Upper lobe of right lung (tissue), 1 donor: Measurements from ENCODE around the gene PGBD5. TPM values are rescaled to one million over a fixed set of nuclear protein-coding genes. Genes with fewer than 3 reads are reported as not detected.

ENCODE experiments used
- ATAC-seq: fragments of 200-7000 bp; cut with Tn5 transposase; one replicate; pipeline ENCODE4 v1.9.1; 2020; ENCODE audit warnings: mild to moderate bottlenecking, moderate library complexity
- DNase-seq: peaks from one replicate; pipeline ENCODE4 v3.0.0-alpha.2; 2020
- H3K27ac ChIP-seq: fragments of 200-600 bp; one replicate; pipeline ENCODE4 v1.8.0; 2022
- H3K27me3 ChIP-seq: fragments of 200-600 bp; one replicate; pipeline ENCODE4 v1.8.0; 2022; ENCODE audit warnings: mild to moderate bottlenecking
- H3K36me3 ChIP-seq: fragments of 200-600 bp; one replicate; pipeline ENCODE4 v1.8.0; 2022
- H3K4me1 ChIP-seq: fragments of 200-600 bp; one replicate; pipeline ENCODE4 v1.8.0; 2022
- H3K4me3 ChIP-seq: fragments of 200-600 bp; one replicate; pipeline ENCODE4 v1.8.0; 2022; ENCODE audit warnings: mild to moderate bottlenecking
- H3K9me3 ChIP-seq: fragments of 200-600 bp; one replicate; pipeline ENCODE4 v1.8.0; 2022
- intact Hi-C: fragments of 100-400 bp; cut with DNase I; formaldehyde crosslinking; loops from one replicate; pipeline ENCODE4 v1.11.0; 2022
- total RNA-seq: library from RNA; stranded (reverse); fragmentation: NEBNext Ultra II Directional; extraction: Animal tissue kit (Norgen Biotek cat#: 25700); gene quantifications from one replicate; pipeline ENCODE4 v1.2.1, GENCODE V29; 2021
- TF ChIP-seq, protein P1 (sequence below): fragments of 200-600 bp; IDR thresholded peaks from one replicate; pipeline ENCODE4 v1.8.0; 2022; ENCODE audit warnings: antibody characterized with exemption
- donor health status: DM: no; HTN: yes; CAD: no; lungs with severe emphysema.

PGBD5 gene
- total RNA-seq, 1 donor from 2014 or later = 5.1 TPM

GRCh38 chr1:230307213-230307612 is 118.9 kb downstream of the PGBD5 start:
- DNase-seq (no peak), ATAC-seq (no peak)
- intact Hi-C loops = no loop called here
- no peak overlapping the region for H3K27ac ChIP-seq
- no peaks in the 10 kb centered on the region for H3K36me3 ChIP-seq
- no peaks in the 10 kb centered on the region for H3K4me1 ChIP-seq
- no peak overlapping the region for H3K4me3 ChIP-seq
- H3K27me3 ChIP-seq = no peaks in the 10 kb centered on the region
- no peaks in the 10 kb centered on the region for H3K9me3 ChIP-seq
- TF ChIP-seq, protein P1, sequence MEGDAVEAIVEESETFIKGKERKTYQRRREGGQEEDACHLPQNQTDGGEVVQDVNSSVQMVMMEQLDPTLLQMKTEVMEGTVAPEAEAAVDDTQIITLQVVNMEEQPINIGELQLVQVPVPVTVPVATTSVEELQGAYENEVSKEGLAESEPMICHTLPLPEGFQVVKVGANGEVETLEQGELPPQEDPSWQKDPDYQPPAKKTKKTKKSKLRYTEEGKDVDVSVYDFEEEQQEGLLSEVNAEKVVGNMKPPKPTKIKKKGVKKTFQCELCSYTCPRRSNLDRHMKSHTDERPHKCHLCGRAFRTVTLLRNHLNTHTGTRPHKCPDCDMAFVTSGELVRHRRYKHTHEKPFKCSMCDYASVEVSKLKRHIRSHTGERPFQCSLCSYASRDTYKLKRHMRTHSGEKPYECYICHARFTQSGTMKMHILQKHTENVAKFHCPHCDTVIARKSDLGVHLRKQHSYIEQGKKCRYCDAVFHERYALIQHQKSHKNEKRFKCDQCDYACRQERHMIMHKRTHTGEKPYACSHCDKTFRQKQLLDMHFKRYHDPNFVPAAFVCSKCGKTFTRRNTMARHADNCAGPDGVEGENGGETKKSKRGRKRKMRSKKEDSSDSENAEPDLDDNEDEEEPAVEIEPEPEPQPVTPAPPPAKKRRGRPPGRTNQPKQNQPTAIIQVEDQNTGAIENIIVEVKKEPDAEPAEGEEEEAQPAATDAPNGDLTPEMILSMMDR = no peak

GRCh38 chr1:230306169-230306568 is 120.0 kb downstream of the PGBD5 start:
- no peaks in the 10 kb centered on the region for H3K9me3 ChIP-seq

GRCh38 chr1:230303822-230304221 is 122.3 kb downstream of the PGBD5 start:
- H3K27me3 ChIP-seq = no peaks in the 10 kb centered on the region
- no peaks in the 10 kb centered on the region for H3K4me1 ChIP-seq
- H3K4me3 ChIP-seq = no peak overlapping the region
- intact Hi-C loops = no loop called here
- ATAC-seq (peak; percentile 13), DNase-seq (no peak)
- no peaks in the 10 kb centered on the region for H3K36me3 ChIP-seq
- TF ChIP-seq, protein P1 = no peak
- no peak overlapping the region for H3K27ac ChIP-seq
- H3K9me3 ChIP-seq = no peaks in the 10 kb centered on the region

More at GRCh38 chr1:230306169-230306568, 120.0 kb downstream of the PGBD5 start:
- DNase-seq (no peak), ATAC-seq (no peak)
- intact Hi-C loops = no loop called here
- Histone ChIP-seq H3K27ac (no peak overlapping the region), H3K4me1 (no peaks in the 10 kb centered on the region), H3K27me3 (no peaks in the 10 kb centered on the region), H3K36me3 (no peaks in the 10 kb centered on the region), H3K4me3 (no peak overlapping the region)
- TF ChIP-seq, protein P1 = no peak

DNA sequence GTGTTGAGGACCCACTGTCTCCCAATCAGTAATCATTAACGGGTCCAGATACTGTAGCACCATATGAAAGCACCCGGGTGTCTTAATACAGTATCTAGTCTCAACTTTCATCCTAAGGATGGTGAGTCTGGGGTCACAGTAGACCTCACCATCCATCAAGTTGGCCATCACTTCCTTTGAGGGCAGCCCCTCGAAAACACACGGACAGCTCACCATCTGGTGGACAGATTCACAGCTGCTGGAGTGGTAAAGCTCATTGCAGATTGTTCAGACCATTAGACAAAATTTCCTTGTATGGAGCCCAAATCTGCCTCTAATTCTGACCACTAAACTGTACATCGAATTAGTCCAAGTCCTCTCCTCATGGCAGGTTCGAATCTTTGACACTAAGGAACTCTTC is 123.1 kb downstream of the PGBD5 start:
- no peak for ATAC-seq
- H3K27ac ChIP-seq = no peak overlapping the region
- H3K4me3 ChIP-seq = no peak overlapping the region
- no peaks in the 10 kb centered on the region for H3K36me3 ChIP-seq
- TF ChIP-seq, protein P1 = no peak
- no peak for DNase-seq
- no peaks in the 10 kb centered on the region for H3K9me3 ChIP-seq
- H3K27me3 ChIP-seq = no peaks in the 10 kb centered on the region
- H3K4me1 ChIP-seq = no peaks in the 10 kb centered on the region
- intact Hi-C loops = no loop called here

DNA sequence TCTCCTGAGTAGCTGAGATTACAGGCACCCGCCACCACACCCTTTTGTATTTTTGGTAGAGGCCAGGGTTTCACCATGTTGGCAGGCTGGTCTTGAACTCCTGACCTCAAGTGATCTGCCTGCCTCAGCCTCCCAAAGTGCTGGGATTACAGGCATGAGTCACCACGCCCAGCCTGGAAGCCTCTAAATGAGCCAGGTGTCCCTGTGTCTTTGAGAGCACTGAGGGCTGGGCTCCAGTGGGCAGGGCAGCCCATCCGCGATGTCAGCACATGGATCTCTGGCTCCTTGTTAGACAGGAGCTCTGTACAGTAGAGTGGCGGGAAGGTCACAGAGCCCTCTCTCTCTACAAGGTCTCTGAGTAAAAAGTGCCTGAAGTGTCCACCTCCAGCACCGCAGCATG is 124.3 kb downstream of the PGBD5 start:
- ATAC-seq (no peak), DNase-seq (no peak)
- H3K4me1 ChIP-seq = no peaks in the 10 kb centered on the region
- H3K4me3 ChIP-seq = no peak overlapping the region
- no peaks in the 10 kb centered on the region for H3K27me3 ChIP-seq
- TF ChIP-seq, protein P1 = no peak
- H3K27ac ChIP-seq = no peak overlapping the region
- intact Hi-C loops = no loop called here
- no peaks in the 10 kb centered on the region for H3K9me3 ChIP-seq
- no peaks in the 10 kb centered on the region for H3K36me3 ChIP-seq

- no peak for DNase-seq
- no peaks in the 10 kb centered on the region for H3K4me1 ChIP-seq
- intact Hi-C loops = no loop called here
- TF ChIP-seq, protein P1 = no peak
- H3K27me3 ChIP-seq = no peaks in the 10 kb centered on the region
- H3K27ac ChIP-seq = no peak overlapping the region
- H3K9me3 ChIP-seq = no peaks in the 10 kb centered on the region
- no peaks in the 10 kb centered on the region for H3K36me3 ChIP-seq
- ATAC-seq = no peak
- no peak overlapping the region for H3K4me3 ChIP-seq
Measured at GRCh38 chr1:230301322-230301721, 124.8 kb downstream of the PGBD5 start.
